Activated naive CD4-positive, alpha-beta T cell treated with Interleukin-2 at 50 U/mL for 16 hours (primary cell): ENCODE results near the gene PPP1R1B.

Source experiments
- DNase-seq: peaks from one replicate; pipeline ENCODE4 v3.0.0-alpha.2; 2020

PPP1R1B gene

DNA sequence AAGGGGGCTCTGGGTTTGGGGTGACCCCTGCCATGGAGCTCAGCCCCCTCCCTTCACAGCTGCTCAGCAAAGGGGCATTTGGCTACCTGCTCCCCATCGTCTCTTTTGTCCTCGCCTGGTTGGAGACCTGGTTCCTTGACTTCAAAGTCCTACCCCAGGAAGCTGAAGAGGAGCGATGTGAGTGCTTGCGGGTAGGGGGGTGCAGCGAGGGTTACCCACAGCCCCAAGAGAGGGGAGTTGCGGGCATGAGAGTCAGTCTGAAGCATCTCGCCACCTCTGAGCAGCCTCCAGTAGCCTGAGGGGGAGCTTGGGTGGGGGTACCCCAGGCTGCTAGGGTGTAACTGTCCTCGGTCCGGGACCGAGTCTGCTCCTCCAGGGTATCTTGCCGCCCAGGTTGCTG is 31.6 kb downstream of the PPP1R1B start:
- no peak for DNase-seq

- no peak for DNase-seq
Measured at GRCh38 chr17:39658760-39659159, 32.0 kb downstream of the PPP1R1B start.

DNA sequence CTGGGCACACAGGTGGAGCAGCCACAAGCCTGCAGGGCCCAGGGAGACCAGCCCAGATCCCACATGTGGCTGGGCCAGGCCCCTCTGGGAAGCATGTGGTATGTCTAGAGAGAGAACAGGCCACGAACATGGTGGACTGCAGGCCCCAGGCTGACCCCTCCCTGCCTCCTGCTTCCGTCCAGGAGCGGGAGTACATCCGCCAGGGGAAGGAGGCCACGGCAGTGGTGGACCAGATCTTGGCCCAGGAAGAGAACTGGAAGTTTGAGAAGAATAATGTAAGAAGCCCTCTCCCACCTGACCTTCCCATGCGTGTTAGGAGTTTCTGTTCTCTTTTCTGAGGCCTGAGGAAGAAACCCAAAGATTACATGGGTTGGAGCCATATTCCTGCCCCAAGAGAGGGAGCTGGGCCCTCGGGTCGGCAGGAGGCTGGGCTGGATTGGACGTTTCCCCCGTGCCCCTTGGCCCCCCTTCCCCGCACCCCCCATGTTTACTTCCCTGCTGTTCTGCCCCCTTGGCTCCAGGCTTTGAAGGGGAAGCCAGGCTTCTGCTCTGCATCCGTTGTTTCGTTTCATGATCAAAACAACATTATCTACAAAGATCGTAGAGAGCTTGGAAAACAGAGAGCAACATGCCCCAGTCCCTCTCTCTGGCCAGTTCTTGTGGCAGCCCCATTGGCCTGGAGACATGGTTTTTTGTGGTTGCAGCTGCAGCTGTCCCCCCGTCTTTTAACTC is 32.7 kb downstream of the PPP1R1B start:
- no peak for DNase-seq

GRCh38 chr17:39660011-39660360 is 33.2 kb downstream of the PPP1R1B start:
- DNase-seq: no peak

DNA sequence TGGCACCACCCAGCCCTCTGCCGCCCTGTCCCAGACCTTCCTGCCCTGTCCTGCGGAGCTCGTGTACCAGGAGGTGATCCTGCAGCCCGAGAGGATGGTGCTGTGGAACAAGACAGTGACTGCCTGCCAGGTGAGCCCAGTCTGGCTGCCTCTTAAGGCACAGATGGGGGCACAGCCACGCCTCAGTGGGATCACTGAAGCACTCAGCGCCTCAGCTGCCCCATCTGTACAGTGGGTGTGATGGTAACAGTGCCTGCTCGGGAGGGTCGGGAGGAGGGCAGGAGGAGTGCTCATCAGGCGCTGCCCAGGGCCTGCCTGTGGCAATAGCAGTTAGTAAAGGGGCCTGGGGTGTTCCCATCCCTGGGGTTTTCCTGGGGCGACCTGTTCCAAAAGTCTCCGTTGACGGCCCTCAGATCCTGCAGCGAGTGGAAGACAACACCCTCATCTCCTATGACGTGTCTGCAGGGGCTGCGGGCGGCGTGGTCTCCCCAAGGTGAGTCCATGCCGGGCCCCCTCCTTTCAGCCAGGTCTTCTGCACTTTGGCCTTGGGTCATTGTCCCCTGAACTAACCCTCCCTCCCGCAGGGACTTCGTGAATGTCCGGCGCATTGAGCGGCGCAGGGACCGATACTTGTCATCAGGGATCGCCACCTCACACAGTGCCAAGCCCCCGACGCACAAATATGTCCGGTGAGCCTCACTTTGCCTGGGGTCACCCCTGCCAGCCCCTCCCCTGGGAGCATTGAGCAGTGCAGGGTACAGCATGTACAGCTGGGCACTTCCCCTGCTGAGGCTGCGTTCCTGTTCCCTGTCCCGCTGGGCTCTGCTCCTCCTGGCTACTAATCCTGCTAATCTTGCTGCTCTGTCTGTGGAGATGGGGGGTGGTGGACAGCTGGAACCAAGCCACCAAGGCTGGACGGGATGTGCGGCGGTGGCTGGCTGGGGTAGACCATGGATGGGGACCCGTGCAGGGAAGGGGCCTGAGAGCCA is 33.9 kb downstream of the PPP1R1B start:
- no peak for DNase-seq

DNA sequence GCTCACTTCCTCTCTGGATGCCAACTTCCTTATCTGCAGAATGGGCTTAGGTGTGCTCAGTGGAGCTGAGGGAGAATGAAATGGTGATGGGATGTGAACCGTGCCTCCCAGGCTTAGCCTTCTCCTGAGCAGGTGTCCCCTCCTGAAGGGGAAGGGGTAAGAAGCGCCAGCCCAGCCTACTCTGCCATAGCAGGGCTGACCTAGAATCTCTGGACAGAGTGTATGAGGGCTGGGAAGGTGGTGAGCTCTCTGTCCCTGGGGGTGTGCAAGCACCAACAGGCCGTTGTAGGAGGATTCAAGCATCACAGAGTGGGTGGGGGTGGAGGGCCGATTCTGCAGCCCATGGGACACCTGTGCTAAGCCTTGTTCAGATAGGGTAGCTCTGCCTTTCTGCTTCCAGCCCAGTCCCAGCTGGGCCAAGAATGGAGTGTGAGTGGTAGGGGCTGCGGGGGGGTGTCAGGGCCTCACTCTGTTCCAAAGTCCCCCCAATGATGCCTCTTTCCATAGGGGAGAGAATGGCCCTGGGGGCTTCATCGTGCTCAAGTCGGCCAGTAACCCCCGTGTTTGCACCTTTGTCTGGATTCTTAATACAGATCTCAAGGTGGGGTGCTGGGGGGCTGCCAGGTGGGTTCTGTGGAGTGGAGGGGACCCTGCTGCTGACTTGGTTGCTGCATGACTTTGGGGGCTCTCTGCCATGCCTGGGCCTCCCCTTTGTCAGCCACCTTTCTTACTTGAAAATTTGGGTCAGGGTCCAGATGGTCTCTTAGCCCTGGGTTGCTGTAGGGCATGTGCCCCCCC is 35.2 kb downstream of the PPP1R1B start:
- no peak for DNase-seq

DNA sequence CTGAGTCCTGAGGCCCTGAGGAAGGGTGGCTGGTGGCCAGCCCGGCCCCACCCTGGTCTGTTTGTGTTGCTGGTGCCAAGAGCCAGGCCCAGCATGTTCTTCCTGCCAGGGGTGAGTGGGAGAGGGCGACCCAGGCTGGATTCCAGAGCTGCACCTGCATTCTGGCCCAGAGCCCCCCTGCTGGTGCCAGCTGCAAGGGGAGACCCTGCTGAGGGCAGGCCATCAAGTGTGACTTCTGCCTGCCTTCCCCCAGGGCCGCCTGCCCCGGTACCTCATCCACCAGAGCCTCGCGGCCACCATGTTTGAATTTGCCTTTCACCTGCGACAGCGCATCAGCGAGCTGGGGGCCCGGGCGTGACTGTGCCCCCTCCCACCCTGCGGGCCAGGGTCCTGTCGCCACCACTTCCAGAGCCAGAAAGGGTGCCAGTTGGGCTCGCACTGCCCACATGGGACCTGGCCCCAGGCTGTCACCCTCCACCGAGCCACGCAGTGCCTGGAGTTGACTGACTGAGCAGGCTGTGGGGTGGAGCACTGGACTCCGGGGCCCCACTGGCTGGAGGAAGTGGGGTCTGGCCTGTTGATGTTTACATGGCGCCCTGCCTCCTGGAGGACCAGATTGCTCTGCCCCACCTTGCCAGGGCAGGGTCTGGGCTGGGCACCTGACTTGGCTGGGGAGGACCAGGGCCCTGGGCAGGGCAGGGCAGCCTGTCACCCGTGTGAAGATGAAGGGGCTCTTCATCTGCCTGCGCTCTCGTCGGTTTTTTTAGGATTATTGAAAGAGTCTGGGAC is 36.0 kb downstream of the PPP1R1B start:
- DNase-seq: no peak

- DNase-seq: no peak
Measured at GRCh38 chr17:39663340-39663687, 36.6 kb downstream of the PPP1R1B start.

DNA sequence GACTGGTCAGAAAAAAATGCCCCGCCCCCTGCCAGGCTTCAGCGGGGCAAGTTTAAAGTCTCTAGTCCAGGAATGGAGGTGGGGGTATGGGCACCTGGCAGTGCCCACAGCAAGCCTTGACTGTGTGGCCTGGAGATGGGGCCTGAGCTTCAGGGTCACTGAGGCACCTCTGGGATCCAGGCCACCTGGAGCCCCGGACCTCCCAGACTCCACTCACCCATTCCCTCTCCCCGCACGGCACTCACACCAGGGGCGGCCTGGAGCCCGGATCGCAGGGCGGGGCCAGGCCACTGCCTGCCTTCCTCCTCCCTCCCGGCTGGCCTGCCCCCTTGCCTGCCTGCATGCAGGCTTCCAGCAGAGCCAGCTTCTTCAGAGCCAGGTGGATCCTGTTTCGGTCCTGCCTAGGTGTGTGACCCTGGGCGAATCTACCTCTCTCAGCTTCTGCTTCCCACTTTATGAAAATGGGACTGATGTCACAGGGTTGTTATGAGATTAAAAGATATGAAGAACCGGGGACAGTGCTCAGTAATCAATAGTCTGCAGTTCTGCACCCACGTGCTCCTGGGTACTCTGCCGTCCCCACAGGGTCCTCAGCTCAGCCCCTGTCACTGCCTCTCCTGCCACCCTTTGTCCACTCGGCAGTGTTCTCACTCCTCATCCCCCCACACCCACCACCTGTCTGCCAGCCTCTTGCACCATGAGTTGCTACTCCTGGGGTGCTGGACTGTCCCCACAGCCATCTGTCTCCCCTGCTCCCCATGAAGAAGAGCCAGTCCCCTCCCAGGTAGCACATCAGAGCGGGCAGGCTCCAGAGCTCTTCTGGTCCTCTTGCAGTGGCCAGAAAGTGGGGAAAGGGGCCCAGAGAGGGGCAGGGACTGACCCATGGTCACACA is 37.2 kb downstream of the PPP1R1B start:
- no peak for DNase-seq

GRCh38 chr17:39664581-39665561 is 38.1 kb downstream of the PPP1R1B start, which contains the start of gene TCAP:
TSS of gene TCAP (plus strand) at chr17:39665349. CDS start at chr17:39665360, 11 bp downstream.
- DNase-seq: no peak

- DNase-seq: no peak
Measured at GRCh38 chr17:39665642-39666224, 39.0 kb downstream of the PPP1R1B start.

DNA sequence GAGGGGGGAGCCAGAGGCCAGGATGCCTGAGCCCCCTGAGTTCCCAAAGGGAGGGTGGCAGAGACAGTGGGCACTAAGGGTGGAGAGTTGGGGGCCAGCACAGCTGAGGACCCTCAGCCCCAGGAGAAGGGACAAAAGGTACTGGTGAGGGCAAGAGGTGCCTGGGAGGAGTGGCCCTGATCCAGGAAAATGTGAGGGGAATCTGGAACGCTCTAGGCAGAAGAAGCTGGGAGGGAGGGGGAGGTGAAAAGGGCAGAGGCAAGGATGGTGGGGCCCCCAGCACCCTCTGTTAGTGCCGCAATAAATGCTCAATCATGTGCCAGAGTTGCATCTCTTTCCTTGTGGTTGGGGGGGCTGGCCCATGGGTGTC is 39.5 kb downstream of the PPP1R1B start:
- no peak for DNase-seq

DNA sequence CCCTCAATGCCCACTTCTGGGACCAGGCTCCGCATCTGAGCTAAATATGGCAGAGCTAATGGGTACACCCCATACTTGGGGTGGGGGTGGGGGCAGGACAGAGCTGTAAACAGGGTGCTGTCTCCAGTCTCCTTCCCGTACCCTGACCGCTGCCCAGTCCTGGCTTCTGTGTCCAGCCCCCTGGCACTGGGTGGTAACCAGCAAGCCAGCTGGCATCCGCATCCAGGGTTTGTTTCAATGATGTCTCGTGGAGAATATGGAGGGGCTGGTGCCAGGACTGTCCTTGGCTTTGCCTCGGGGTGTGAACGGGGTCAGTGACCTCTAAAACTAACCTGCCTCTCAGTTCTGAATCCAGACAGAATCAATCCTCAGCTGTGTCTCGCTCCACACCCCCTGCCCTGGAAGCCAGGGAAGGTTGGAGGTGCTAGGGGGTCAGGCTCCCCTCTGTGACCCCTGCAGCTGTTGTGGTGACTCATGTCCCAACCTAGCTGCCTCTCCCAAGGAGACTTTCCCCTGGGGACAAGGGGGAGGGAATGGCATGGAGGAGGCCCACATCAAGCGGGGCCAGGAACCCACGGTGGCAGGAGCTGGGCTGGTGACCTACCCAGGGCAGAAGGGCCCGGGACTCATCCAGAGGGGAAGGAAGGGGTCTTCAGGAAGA is 40.0 kb downstream of the PPP1R1B start:
- no peak for DNase-seq

GRCh38 chr17:39667262-39667944 is 40.7 kb downstream of the PPP1R1B start:
- no peak for DNase-seq

DNA sequence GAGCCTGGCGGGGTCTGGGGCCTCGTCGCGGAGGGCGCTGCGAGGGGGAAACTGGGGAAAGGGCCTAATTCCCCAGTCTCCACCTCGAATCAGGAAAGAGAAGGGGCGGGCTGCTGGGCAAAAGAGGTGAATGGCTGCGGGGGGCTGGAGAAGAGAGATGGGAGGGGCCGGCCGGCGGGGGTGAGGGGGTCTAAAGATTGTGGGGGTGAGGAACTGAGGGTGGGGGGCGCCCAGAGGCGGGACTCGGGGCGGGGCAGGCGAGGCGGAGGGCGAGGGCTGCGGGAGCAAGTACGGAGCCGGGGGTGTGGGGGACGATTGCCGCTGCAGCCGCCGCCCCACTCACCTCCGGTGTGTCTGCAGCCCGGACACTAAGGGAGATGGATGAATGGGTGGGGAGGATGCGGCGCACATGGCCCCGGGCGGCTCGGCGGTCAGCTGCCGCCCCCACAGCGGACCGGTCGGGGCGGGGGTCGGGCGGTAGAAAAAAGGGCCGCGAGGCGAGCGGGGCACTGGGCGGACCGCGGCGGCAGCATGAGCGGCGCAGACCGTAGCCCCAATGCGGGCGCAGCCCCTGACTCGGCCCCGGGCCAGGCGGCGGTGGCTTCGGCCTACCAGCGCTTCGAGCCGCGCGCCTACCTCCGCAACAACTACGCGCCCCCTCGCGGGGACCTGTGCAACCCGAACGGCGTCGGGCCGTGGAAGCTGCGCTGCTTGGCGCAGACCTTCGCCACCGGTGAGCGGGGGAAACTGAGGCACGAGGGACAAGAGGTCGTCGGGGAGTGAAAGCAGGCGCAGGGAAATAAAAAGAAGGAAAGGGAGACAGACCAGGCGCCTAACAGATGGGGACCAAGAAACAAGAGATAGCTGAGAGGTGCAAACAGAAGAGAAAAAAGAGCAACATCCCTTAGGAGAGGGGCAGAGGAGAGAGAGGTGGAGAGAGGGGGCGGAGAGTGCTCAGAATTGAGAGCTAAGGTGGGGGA is 41.5 kb downstream of the PPP1R1B start, which contains the start of gene PNMT:
Gene PNMT (plus strand): TSS at position 509 of the 980 bp plus-strand sequence. CDS start 23 bp downstream, at position 532.
- peak; percentile 74 for DNase-seq

DNA sequence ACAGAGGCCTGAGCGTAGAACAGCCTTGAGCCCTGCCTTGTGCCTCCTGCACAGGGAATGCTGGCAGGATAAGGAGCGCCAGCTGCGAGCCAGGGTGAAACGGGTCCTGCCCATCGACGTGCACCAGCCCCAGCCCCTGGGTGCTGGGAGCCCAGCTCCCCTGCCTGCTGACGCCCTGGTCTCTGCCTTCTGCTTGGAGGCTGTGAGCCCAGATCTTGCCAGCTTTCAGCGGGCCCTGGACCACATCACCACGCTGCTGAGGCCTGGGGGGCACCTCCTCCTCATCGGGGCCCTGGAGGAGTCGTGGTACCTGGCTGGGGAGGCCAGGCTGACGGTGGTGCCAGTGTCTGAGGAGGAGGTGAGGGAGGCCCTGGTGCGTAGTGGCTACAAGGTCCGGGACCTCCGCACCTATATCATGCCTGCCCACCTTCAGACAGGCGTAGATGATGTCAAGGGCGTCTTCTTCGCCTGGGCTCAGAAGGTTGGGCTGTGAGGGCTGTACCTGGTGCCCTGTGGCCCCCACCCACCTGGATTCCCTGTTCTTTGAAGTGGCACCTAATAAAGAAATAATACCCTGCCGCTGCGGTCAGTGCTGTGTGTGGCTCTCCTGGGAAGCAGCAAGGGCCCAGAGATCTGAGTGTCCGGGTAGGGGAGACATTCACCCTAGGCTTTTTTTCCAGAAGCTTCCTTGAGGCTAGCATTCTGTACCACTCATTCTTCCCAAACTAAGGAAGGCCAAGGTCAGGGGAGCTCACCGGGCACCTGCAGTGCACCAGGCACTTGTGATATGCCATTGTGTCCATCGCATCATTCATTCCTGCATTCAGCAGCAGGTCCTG is 43.4 kb downstream of the PPP1R1B start:
- no peak for DNase-seq
